Stimulated activated naive B cell treated with anti-CD40 and anti-IgM and Interleukin-4, amounts not matched to agents 10 μg/mL and 1 μg/mL and 100 μg/mL, for 72 hours (primary cell): Measurements from ENCODE around the gene DRP2.
"Not testable (repeated sequence)": the region's sequence is repeated elsewhere in the genome, so short reads cannot be mapped to it uniquely, and the experiment has no call there.

Experiments
- ATAC-seq, 2 donors: fragments of 150-1000 bp; cut with Tn5 transposase; replicated peaks; 2 replicates each; pipeline ENCODE4 v1.10.0; 2021; ENCODE audit warnings: moderate library complexity in 1 of 2
- DNase-seq: peaks from one replicate; pipeline ENCODE4 v3.0.0; 2021
- H3K27ac Mint-ChIP-seq: one replicate; pipeline ENCODE4 v1.8.0; 2022; ENCODE audit warnings: mild to moderate bottlenecking, mixed read lengths
- H3K27me3 Mint-ChIP-seq, 2 donors: one replicate each; pipeline ENCODE4 v1.8.0; 2022; ENCODE audit warnings: mixed read lengths in 2 of 2
- H3K36me3 Mint-ChIP-seq, 2 donors: one replicate each; pipeline ENCODE4 v1.8.0; 2022; ENCODE audit warnings: mixed read lengths in 2 of 2, mild to moderate bottlenecking in 1 of 2
- H3K4me1 Mint-ChIP-seq, 2 donors: one replicate each; pipeline ENCODE4 v1.8.0; 2022; ENCODE audit warnings: mixed read lengths in 2 of 2, mild to moderate bottlenecking in 1 of 2
- H3K4me3 Mint-ChIP-seq, 2 donors: one replicate each; pipeline ENCODE4 v1.8.0; 2022; ENCODE audit warnings: mild to moderate bottlenecking in 2 of 2, mixed read lengths in 2 of 2, moderate library complexity in 1 of 2
- H3K9me3 Mint-ChIP-seq, 2 donors: one replicate each; pipeline ENCODE4 v1.8.0; 2022; ENCODE audit warnings: mixed read lengths in 2 of 2, mild to moderate bottlenecking in 1 of 2

DRP2 gene

GRCh38 chrX:101219116-101219863 is at the start of gene DRP2:
Gene DRP2 (plus strand): TSS chrX:101219786. CDS start chrX:101231648, 11,862 bp downstream.
- no peak within 1 kb of the TSS for H3K4me3 Mint-ChIP-seq
- no peaks in the 10 kb centered on the region for H3K9me3 Mint-ChIP-seq
- no peak within 1 kb of the TSS for H3K27ac Mint-ChIP-seq
- DNase-seq, result no peak
- H3K4me1 Mint-ChIP-seq, result peaks cover 0 to 3% of the 10 kb centered on the region in 2 donors
- no peaks in the 10 kb centered on the region for H3K36me3 Mint-ChIP-seq
- peaks cover 0 to 4% of the 10 kb centered on the region in 2 donors for H3K27me3 Mint-ChIP-seq
- ATAC-seq, result no peak

- H3K27ac Mint-ChIP-seq, result no peak overlapping the region
- no peaks in the 10 kb centered on the region for H3K36me3 Mint-ChIP-seq
- H3K9me3 Mint-ChIP-seq, result peaks cover 4 to 7% of the 10 kb centered on the region in 2 donors
- H3K27me3 Mint-ChIP-seq, result no peaks in the 10 kb centered on the region
- H3K4me3 Mint-ChIP-seq, result no peak overlapping the region
- no peaks in the 10 kb centered on the region for H3K4me1 Mint-ChIP-seq
- DNase-seq (no peak), ATAC-seq (no peak)
These were observed 47.6 kb upstream of the DRP2 start for GRCh38 chrX:101171883-101172400.

GRCh38 chrX:101176439-101176838 is 43.1 kb upstream of the DRP2 start:
- Mint-ChIP-seq H3K27me3 (no peaks in the 10 kb centered on the region), H3K27ac (no peak overlapping the region), H3K36me3 (no peaks in the 10 kb centered on the region), H3K4me1 (no peaks in the 10 kb centered on the region), H3K9me3 (peaks cover 4 to 8% of the 10 kb centered on the region in 2 donors), H3K4me3 (no peak overlapping the region)
- no peak for DNase-seq
- no peak for ATAC-seq

GRCh38 chrX:101184876-101185275 is 34.7 kb upstream of the DRP2 start:
- DNase-seq, H3K27me3 Mint-ChIP-seq, H3K4me1 Mint-ChIP-seq, ATAC-seq, H3K36me3 Mint-ChIP-seq, H3K27ac Mint-ChIP-seq, H3K9me3 Mint-ChIP-seq, H3K4me3 Mint-ChIP-seq: not testable (repeated sequence)

GRCh38 chrX:101187961-101188360 is 31.6 kb upstream of the DRP2 start:
- not testable (repeated sequence) for H3K27ac Mint-ChIP-seq

GRCh38 chrX:101190736-101191135 is 28.9 kb upstream of the DRP2 start:
- H3K27ac Mint-ChIP-seq, result no peak overlapping the region
- H3K27me3 Mint-ChIP-seq, result peaks cover 7 to 17% of the 10 kb centered on the region in 2 donors
- H3K4me1 Mint-ChIP-seq, result no peaks in the 10 kb centered on the region
- no peak for ATAC-seq
- DNase-seq, result no peak
- H3K9me3 Mint-ChIP-seq, result no peaks in the 10 kb centered on the region
- H3K4me3 Mint-ChIP-seq, result no peak overlapping the region
- no peaks in the 10 kb centered on the region for H3K36me3 Mint-ChIP-seq

More at GRCh38 chrX:101187961-101188360, 31.6 kb upstream of the DRP2 start:
- not testable (repeated sequence) for H3K4me3 Mint-ChIP-seq, H3K36me3 Mint-ChIP-seq, ATAC-seq, H3K4me1 Mint-ChIP-seq, DNase-seq, H3K9me3 Mint-ChIP-seq
- H3K27me3 Mint-ChIP-seq, result peaks cover 7 to 17% of the 10 kb centered on the region in 2 donors

GRCh38 chrX:101191217-101191750 is 28.3 kb upstream of the DRP2 start:
- Mint-ChIP-seq H3K36me3 (no peaks in the 10 kb centered on the region), H3K4me3 (peak overlapping the region in 1 of 2 donors; percentile 43), H3K9me3 (no peaks in the 10 kb centered on the region), H3K27ac (no peak overlapping the region), H3K4me1 (no peaks in the 10 kb centered on the region), H3K27me3 (peaks cover 7 to 17% of the 10 kb centered on the region in 2 donors)
- no peak for ATAC-seq
- DNase-seq, result no peak

- H3K4me3 Mint-ChIP-seq, result no peak overlapping the region
- H3K4me1 Mint-ChIP-seq, result no peaks in the 10 kb centered on the region
- no peaks in the 10 kb centered on the region for H3K9me3 Mint-ChIP-seq
- H3K27ac Mint-ChIP-seq, result no peak overlapping the region
- H3K36me3 Mint-ChIP-seq, result no peaks in the 10 kb centered on the region
- peaks cover 7 to 10% of the 10 kb centered on the region in 2 donors for H3K27me3 Mint-ChIP-seq
- no peak for DNase-seq
- ATAC-seq, result no peak
These were observed 24.0 kb upstream of the DRP2 start for GRCh38 chrX:101195442-101196173.

GRCh38 chrX:101203761-101204351 is 15.7 kb upstream of the DRP2 start:
- Mint-ChIP-seq H3K9me3 (no peaks in the 10 kb centered on the region), H3K27ac (no peak overlapping the region), H3K27me3 (no peaks in the 10 kb centered on the region), H3K4me1 (peaks cover 7 to 13% of the 10 kb centered on the region in 2 donors), H3K36me3 (no peaks in the 10 kb centered on the region), H3K4me3 (no peak overlapping the region)
- ATAC-seq, result no peak
- DNase-seq, result no peak

- H3K9me3 Mint-ChIP-seq, result no peaks in the 10 kb centered on the region
- peaks cover 7 to 13% of the 10 kb centered on the region in 2 donors for H3K4me1 Mint-ChIP-seq
- H3K27me3 Mint-ChIP-seq, result no peaks in the 10 kb centered on the region
- no peaks in the 10 kb centered on the region for H3K36me3 Mint-ChIP-seq
- DNase-seq (no peak), ATAC-seq (peak; percentile 65 to 84)
- H3K27ac Mint-ChIP-seq, result no peak overlapping the region
- H3K4me3 Mint-ChIP-seq, result no peak overlapping the region
These were observed 13.1 kb upstream of the DRP2 start for GRCh38 chrX:101206471-101206870.

GRCh38 chrX:101208152-101208905 is 11.3 kb upstream of the DRP2 start:
- no peaks in the 10 kb centered on the region for H3K27me3 Mint-ChIP-seq
- H3K27ac Mint-ChIP-seq, result no peak overlapping the region
- DNase-seq, result peak; percentile 17
- no peaks in the 10 kb centered on the region for H3K36me3 Mint-ChIP-seq
- H3K4me1 Mint-ChIP-seq, result peaks cover 7 to 13% of the 10 kb centered on the region in 2 donors
- no peaks in the 10 kb centered on the region for H3K9me3 Mint-ChIP-seq
- H3K4me3 Mint-ChIP-seq, result no peak overlapping the region
- peak; percentile 81 to 87 for ATAC-seq

GRCh38 chrX:101210630-101211029 is 9.0 kb upstream of the DRP2 start:
- Mint-ChIP-seq H3K36me3 (no peaks in the 10 kb centered on the region), H3K9me3 (no peaks in the 10 kb centered on the region), H3K4me3 (no peak overlapping the region), H3K4me1 (peaks cover 7 to 9% of the 10 kb centered on the region in 2 donors), H3K27ac (no peak overlapping the region), H3K27me3 (no peaks in the 10 kb centered on the region)
- ATAC-seq (no peak), DNase-seq (no peak)

GRCh38 chrX:101217689-101218088 is 1.9 kb upstream of the DRP2 start:
- Mint-ChIP-seq H3K9me3 (no peaks in the 10 kb centered on the region), H3K4me3 (no peak overlapping the region), H3K4me1 (peaks cover 0 to 3% of the 10 kb centered on the region in 2 donors), H3K27me3 (peaks cover 0 to 4% of the 10 kb centered on the region in 2 donors), H3K36me3 (no peaks in the 10 kb centered on the region), H3K27ac (no peak overlapping the region)
- DNase-seq, result no peak
- ATAC-seq, result no peak
